Measurements from ENCODE around the gene C16orf89. TPM values are rescaled to one million over a fixed set of nuclear protein-coding genes. Genes with fewer than 3 reads are reported as not detected.
"Not testable (repeated sequence)": the region's sequence is repeated elsewhere in the genome, so short reads cannot be mapped to it uniquely, and the experiment has no call there.

C16orf89 gene
- polyA plus RNA-seq, 4 donors, result 3.2 to 8.1 (median 5.2) TPM

- DNase-seq (ENCODE audit: low read depth in 4 of 4, low spot score in 2 of 4), result no peak
Observed at GRCh38 chr16:5062790-5063765, 2.7 kb downstream of the C16orf89 start.

GRCh38 chr16:5062051-5062450, 3.7 kb downstream of the C16orf89 start:
- no peak for DNase-seq (ENCODE audit: low read depth in 4 of 4, low spot score in 2 of 4)

- DNase-seq (ENCODE audit: low read depth in 4 of 4, low spot score in 2 of 4), result no peak
Observed at GRCh38 chr16:5060073-5060641, 5.6 kb downstream of the C16orf89 start.

GRCh38 chr16:5059386-5060072, 6.2 kb downstream of the C16orf89 start:
- no peak for DNase-seq (ENCODE audit: low read depth in 4 of 4, low spot score in 2 of 4)

GRCh38 chr16:5058476-5058875, 7.3 kb downstream of the C16orf89 start:
- DNase-seq (ENCODE audit: low read depth in 4 of 4, low spot score in 2 of 4), result no peak

- DNase-seq (ENCODE audit: low read depth in 4 of 4, low spot score in 2 of 4), result no peak
Observed at GRCh38 chr16:5056352-5056751, 9.4 kb downstream of the C16orf89 start.

- no peak for DNase-seq (ENCODE audit: low read depth in 4 of 4, low spot score in 2 of 4)
Observed at GRCh38 chr16:5054876-5055865, 10.6 kb downstream of the C16orf89 start.

- no peak for DNase-seq (ENCODE audit: low read depth in 4 of 4, low spot score in 2 of 4)
Observed at GRCh38 chr16:5046914-5047313, 18.8 kb downstream of the C16orf89 start.

GRCh38 chr16:5045499-5046115, 20.1 kb downstream of the C16orf89 start:
- DNase-seq (ENCODE audit: low read depth in 4 of 4, low spot score in 2 of 4), result no peak

- DNase-seq (ENCODE audit: low read depth in 4 of 4, low spot score in 2 of 4), result not testable (repeated sequence)
Observed at GRCh38 chr16:5044581-5044980, 21.2 kb downstream of the C16orf89 start.

GRCh38 chr16:5044011-5044540, 21.7 kb downstream of the C16orf89 start:
- no peak for DNase-seq (ENCODE audit: low read depth in 4 of 4, low spot score in 2 of 4)

- DNase-seq (ENCODE audit: low read depth in 4 of 4, low spot score in 2 of 4), result no peak
Observed at GRCh38 chr16:5042574-5043171, 23.1 kb downstream of the C16orf89 start.

GRCh38 chr16:5041600-5042133, 24.1 kb downstream of the C16orf89 start:
- no peak for DNase-seq (ENCODE audit: low read depth in 4 of 4, low spot score in 2 of 4)

GRCh38 chr16:5040451-5040850, 25.3 kb downstream of the C16orf89 start:
- DNase-seq (ENCODE audit: low read depth in 4 of 4, low spot score in 2 of 4), result no peak

GRCh38 chr16:5036228-5037156, 29.3 kb downstream of the C16orf89 start:
- DNase-seq (ENCODE audit: low read depth in 4 of 4, low spot score in 2 of 4), result no peak

- DNase-seq (ENCODE audit: low read depth in 4 of 4, low spot score in 2 of 4), result no peak
Observed at GRCh38 chr16:5035909-5036227, 29.9 kb downstream of the C16orf89 start.

GRCh38 chr16:5034167-5034523, 31.6 kb downstream of the C16orf89 start:
- no peak for DNase-seq (ENCODE audit: low read depth in 4 of 4, low spot score in 2 of 4)
